Progenitor cell of endocrine pancreas (in vitro differentiated cells): ENCODE measurements around the gene RECQL5. TPM values are rescaled to one million over a fixed set of nuclear protein-coding genes. Genes with fewer than 3 reads are reported as not detected.

Source experiments
- DNase-seq: peaks from one replicate; pipeline ENCODE4 v3.0.0; 2021; ENCODE audit warnings: low spot score; ENCODE audit not compliant: unreplicated experiment
- H3K27ac Mint-ChIP-seq: 2 replicates; pipeline ENCODE4 v1.8.0; 2021; ENCODE audit warnings: mild to moderate bottlenecking, moderate library complexity, mixed read lengths
- H3K27me3 Mint-ChIP-seq: 2 replicates; pipeline ENCODE4 v1.8.0; 2021; ENCODE audit warnings: mixed read lengths
- H3K36me3 Mint-ChIP-seq: 2 replicates; pipeline ENCODE4 v1.8.0; 2022; ENCODE audit warnings: mixed read lengths; ENCODE audit not compliant: insufficient read depth
- H3K4me1 Mint-ChIP-seq: 2 replicates; pipeline ENCODE4 v1.8.0; 2021; ENCODE audit warnings: low read depth, mixed read lengths
- H3K4me3 Mint-ChIP-seq: 2 replicates; pipeline ENCODE4 v1.8.0; 2021; ENCODE audit warnings: low read depth, mild to moderate bottlenecking, moderate library complexity, mixed read lengths
- H3K9me3 Mint-ChIP-seq: 2 replicates; pipeline ENCODE4 v1.8.0; 2021; ENCODE audit warnings: low read depth, mixed read lengths
- CTCF ChIP-seq: fragments of 200-600 bp; sonication (generic); IDR thresholded peaks from one replicate; pipeline ENCODE4 v1.5.0; 2021; ENCODE audit warnings: antibody characterized with exemption, mild to moderate bottlenecking; ENCODE audit not compliant: unreplicated experiment
- total RNA-seq: library from RNA; stranded (reverse); gene quantifications from 2 replicates; pipeline ENCODE4 v1.2.1, GENCODE V29; 2021

Gene RECQL5
- total RNA-seq, 1 donor from 2014 or later: 67.7 TPM

- Mint-ChIP-seq H3K27me3 (no peaks in the 10 kb centered on the region), H3K4me3 (no peak overlapping the region), H3K36me3 (peaks cover 3% of the 10 kb centered on the region), H3K9me3 (no peaks in the 10 kb centered on the region), H3K4me1 (peaks cover 3% of the 10 kb centered on the region), H3K27ac (peak overlapping the region; percentile 73)
- no peak for DNase-seq
- TF ChIP-seq CTCF: no peak
These were observed 55.0 kb downstream of the RECQL5 start for GRCh38 chr17:75611851-75612429.

GRCh38 chr17:75610103-75610984, 56.6 kb downstream of the RECQL5 start:
- no peaks in the 10 kb centered on the region for H3K9me3 Mint-ChIP-seq
- H3K4me1 Mint-ChIP-seq: peaks cover 3% of the 10 kb centered on the region
- peaks cover 3% of the 10 kb centered on the region for H3K36me3 Mint-ChIP-seq
- H3K27me3 Mint-ChIP-seq: no peaks in the 10 kb centered on the region
- no peak overlapping the region for H3K27ac Mint-ChIP-seq
- no peak overlapping the region for H3K4me3 Mint-ChIP-seq
- no peak for TF ChIP-seq CTCF
- no peak for DNase-seq

- DNase-seq: no peak
- peaks cover 2% of the 10 kb centered on the region for H3K4me1 Mint-ChIP-seq
- H3K4me3 Mint-ChIP-seq: no peak overlapping the region
- H3K27me3 Mint-ChIP-seq: no peaks in the 10 kb centered on the region
- peaks cover 3% of the 10 kb centered on the region for H3K36me3 Mint-ChIP-seq
- TF ChIP-seq CTCF: no peak
- H3K9me3 Mint-ChIP-seq: no peaks in the 10 kb centered on the region
- no peak overlapping the region for H3K27ac Mint-ChIP-seq
These were observed 59.9 kb downstream of the RECQL5 start for GRCh38 chr17:75607086-75607485.

- Mint-ChIP-seq H3K4me1 (no peaks in the 10 kb centered on the region), H3K36me3 (peaks cover 1% of the 10 kb centered on the region), H3K27ac (no peak overlapping the region), H3K4me3 (no peak overlapping the region), H3K27me3 (no peaks in the 10 kb centered on the region), H3K9me3 (no peaks in the 10 kb centered on the region)
- TF ChIP-seq CTCF: no peak
- no peak for DNase-seq
These were observed 61.2 kb downstream of the RECQL5 start for GRCh38 chr17:75605790-75606189.

- H3K4me1 Mint-ChIP-seq: no peaks in the 10 kb centered on the region
- TF ChIP-seq CTCF: no peak
- H3K27ac Mint-ChIP-seq: no peak overlapping the region
- H3K36me3 Mint-ChIP-seq: no peaks in the 10 kb centered on the region
- H3K4me3 Mint-ChIP-seq: no peak overlapping the region
- no peaks in the 10 kb centered on the region for H3K27me3 Mint-ChIP-seq
- no peaks in the 10 kb centered on the region for H3K9me3 Mint-ChIP-seq
- no peak for DNase-seq
These were observed 62.8 kb downstream of the RECQL5 start for GRCh38 chr17:75604034-75604695.
